HAP-1 (cell line): ENCODE results near the gene CDH22.

Source experiments
- DNase-seq, 2 experiments: peaks; one replicate each; pipeline ENCODE4 v3.0.0-alpha.2; 2016 to 2020; ENCODE audit warnings: low spot score in 2 of 2
- H3K27me3 ChIP-seq: fragments of 250-450 bp; sonication (Bioruptor Pico); 2 replicates; pipeline ENCODE4 v1.5.1; 2020; ENCODE audit warnings: low read depth, mild to moderate bottlenecking, moderate library complexity
- H3K36me3 ChIP-seq: fragments of 250-450 bp; sonication (Bioruptor Pico); replicated peaks from 2 replicates; pipeline ENCODE4 v1.5.1; 2020; ENCODE audit warnings: mild to moderate bottlenecking
- H3K4me1 ChIP-seq: fragments of 250-450 bp; sonication (Bioruptor Pico); 2 replicates; pipeline ENCODE4 v1.5.1; 2020; ENCODE audit warnings: mild to moderate bottlenecking
- H3K4me3 ChIP-seq: fragments of 250-450 bp; sonication (Bioruptor Pico); 2 replicates; pipeline ENCODE4 v1.5.1; 2020; ENCODE audit warnings: mild to moderate bottlenecking, moderate library complexity
- H3K9me3 ChIP-seq: fragments of 250-450 bp; sonication (Bioruptor Pico); 2 replicates; pipeline ENCODE4 v1.5.1; 2020; ENCODE audit warnings: mild to moderate bottlenecking, moderate library complexity
- in situ Hi-C: fragments of 300-500 bp; cut with MboI; formaldehyde crosslinking; loops from 3 replicates; pipeline ENCODE4 v1.14.3; 2020; ENCODE audit warnings: low sequenced_read_pairs, inconsistent platforms, mixed read lengths

CDH22 gene

GRCh38 chr20:46308258-46309157, at the start of gene CDH22:
CDH22 (minus strand) TSS chr20:46308498; CDS start chr20:46251294, 57,204 bp downstream.
- H3K4me1 ChIP-seq = no peaks in the 10 kb centered on the region
- no peaks in the 10 kb centered on the region for H3K36me3 ChIP-seq
- peak; percentile 21 to 67 for DNase-seq
- no peaks in the 10 kb centered on the region for H3K9me3 ChIP-seq
- in situ Hi-C loops = no loop called here
- peaks cover 91% of the 10 kb centered on the region for H3K27me3 ChIP-seq
- peak within 1 kb of the TSS; percentile 12 for H3K4me3 ChIP-seq

- H3K4me3 ChIP-seq = no peak overlapping the region
- H3K36me3 ChIP-seq = peaks cover 4% of the 10 kb centered on the region; the same call in 1 of the 2 replicates
- no peaks in the 10 kb centered on the region for H3K9me3 ChIP-seq
- no peaks in the 10 kb centered on the region for H3K27me3 ChIP-seq
- H3K4me1 ChIP-seq = no peaks in the 10 kb centered on the region; the same call in 1 of the 2 replicates
- DNase-seq = no peak
- in situ Hi-C loops = no loop called here
Measured at GRCh38 chr20:46357030-46357514, 48.8 kb upstream of the CDH22 start.

- Histone ChIP-seq H3K36me3 (peaks cover 6% of the 10 kb centered on the region; the same call in 1 of the 2 replicates), H3K27me3 (no peaks in the 10 kb centered on the region), H3K9me3 (no peaks in the 10 kb centered on the region), H3K4me1 (no peaks in the 10 kb centered on the region; the same call in 1 of the 2 replicates), H3K4me3 (no peak overlapping the region)
- in situ Hi-C loops = no loop called here
- DNase-seq = no peak
Measured at GRCh38 chr20:46356195-46357029, 48.1 kb upstream of the CDH22 start.

- in situ Hi-C loops = no loop called here
- no peak overlapping the region for H3K4me3 ChIP-seq
- no peak for DNase-seq
- peaks cover 8% of the 10 kb centered on the region; the same call in 1 of the 2 replicates for H3K36me3 ChIP-seq
- no peaks in the 10 kb centered on the region for H3K9me3 ChIP-seq
- H3K27me3 ChIP-seq = no peaks in the 10 kb centered on the region
- H3K4me1 ChIP-seq = no peaks in the 10 kb centered on the region; the same call in 1 of the 2 replicates
Measured at GRCh38 chr20:46355778-46356177, 47.5 kb upstream of the CDH22 start.

GRCh38 chr20:46354920-46355654, 46.8 kb upstream of the CDH22 start:
- Histone ChIP-seq H3K9me3 (no peaks in the 10 kb centered on the region), H3K27me3 (no peaks in the 10 kb centered on the region), H3K36me3 (peaks cover 8% of the 10 kb centered on the region; the same call in 1 of the 2 replicates), H3K4me1 (peaks cover 2% of the 10 kb centered on the region; the same call in 1 of the 2 replicates), H3K4me3 (no peak overlapping the region)
- in situ Hi-C loops = no loop called here
- DNase-seq = no peak

- no peak for DNase-seq
- peaks cover 2% of the 10 kb centered on the region; the same call in 1 of the 2 replicates for H3K4me1 ChIP-seq
- H3K9me3 ChIP-seq = no peaks in the 10 kb centered on the region
- no peak overlapping the region for H3K4me3 ChIP-seq
- peaks cover 8% of the 10 kb centered on the region; the same call in 1 of the 2 replicates for H3K36me3 ChIP-seq
- no peaks in the 10 kb centered on the region for H3K27me3 ChIP-seq
- in situ Hi-C loops = no loop called here
Measured at GRCh38 chr20:46354207-46354555, 45.9 kb upstream of the CDH22 start.

- DNase-seq = no peak
- no peaks in the 10 kb centered on the region for H3K9me3 ChIP-seq
Measured at GRCh38 chr20:46353500-46354206, 45.4 kb upstream of the CDH22 start.

GRCh38 chr20:46352370-46352938, 44.2 kb upstream of the CDH22 start:
- no peak for DNase-seq
- Histone ChIP-seq H3K9me3 (no peaks in the 10 kb centered on the region), H3K4me3 (no peak overlapping the region), H3K36me3 (peaks cover 8% of the 10 kb centered on the region; the same call in 1 of the 2 replicates), H3K4me1 (peaks cover 2% of the 10 kb centered on the region; the same call in 1 of the 2 replicates), H3K27me3 (no peaks in the 10 kb centered on the region)
- in situ Hi-C loops = no loop called here

More at GRCh38 chr20:46353500-46354206, 45.4 kb upstream of the CDH22 start:
- H3K4me1 ChIP-seq = peaks cover 2% of the 10 kb centered on the region; the same call in 1 of the 2 replicates
- in situ Hi-C loops = no loop called here
- H3K36me3 ChIP-seq = peaks cover 8% of the 10 kb centered on the region; the same call in 1 of the 2 replicates
- no peaks in the 10 kb centered on the region for H3K27me3 ChIP-seq
- no peak overlapping the region for H3K4me3 ChIP-seq

GRCh38 chr20:46351357-46352058, 43.2 kb upstream of the CDH22 start:
- in situ Hi-C loops = no loop called here
- H3K4me3 ChIP-seq = no peak overlapping the region
- no peaks in the 10 kb centered on the region for H3K9me3 ChIP-seq
- DNase-seq = no peak
- peaks cover 8% of the 10 kb centered on the region; the same call in 1 of the 2 replicates for H3K36me3 ChIP-seq
- H3K27me3 ChIP-seq = no peaks in the 10 kb centered on the region
- peaks cover 2% of the 10 kb centered on the region; the same call in 1 of the 2 replicates for H3K4me1 ChIP-seq

GRCh38 chr20:46350986-46351267, 42.6 kb upstream of the CDH22 start:
- DNase-seq = peak in 1 of 2 experiments; percentile 39
- Histone ChIP-seq H3K36me3 (0 out of 2 replicates have a peak, but pooled peaks cover 4% of the 10 kb centered on the region), H3K9me3 (no peaks in the 10 kb centered on the region), H3K4me3 (no peak overlapping the region), H3K4me1 (peaks cover 2% of the 10 kb centered on the region; the same call in 1 of the 2 replicates), H3K27me3 (no peaks in the 10 kb centered on the region)
- in situ Hi-C loops = no loop called here

GRCh38 chr20:46350201-46350985, 42.1 kb upstream of the CDH22 start:
- no peak overlapping the region for H3K4me3 ChIP-seq
- peak in 1 of 2 experiments; percentile 26 for DNase-seq
- 0 out of 2 replicates have a peak, but pooled peaks cover 4% of the 10 kb centered on the region for H3K36me3 ChIP-seq
- peaks cover 2% of the 10 kb centered on the region; the same call in 1 of the 2 replicates for H3K4me1 ChIP-seq
- in situ Hi-C loops = no loop called here
- no peaks in the 10 kb centered on the region for H3K9me3 ChIP-seq
- H3K27me3 ChIP-seq = no peaks in the 10 kb centered on the region
